NCI-H1105 (cell line): ENCODE results near the gene CCT7.
"Not testable (repeated sequence)": the region's sequence is repeated elsewhere in the genome, so short reads cannot be mapped to it uniquely, and the experiment has no call there.

Experiments used
- DNase-seq: peaks from one replicate; lab custom pipeline; 2025; lab: John Stamatoyannopoulos, UW

The CCT7 gene

DNA sequence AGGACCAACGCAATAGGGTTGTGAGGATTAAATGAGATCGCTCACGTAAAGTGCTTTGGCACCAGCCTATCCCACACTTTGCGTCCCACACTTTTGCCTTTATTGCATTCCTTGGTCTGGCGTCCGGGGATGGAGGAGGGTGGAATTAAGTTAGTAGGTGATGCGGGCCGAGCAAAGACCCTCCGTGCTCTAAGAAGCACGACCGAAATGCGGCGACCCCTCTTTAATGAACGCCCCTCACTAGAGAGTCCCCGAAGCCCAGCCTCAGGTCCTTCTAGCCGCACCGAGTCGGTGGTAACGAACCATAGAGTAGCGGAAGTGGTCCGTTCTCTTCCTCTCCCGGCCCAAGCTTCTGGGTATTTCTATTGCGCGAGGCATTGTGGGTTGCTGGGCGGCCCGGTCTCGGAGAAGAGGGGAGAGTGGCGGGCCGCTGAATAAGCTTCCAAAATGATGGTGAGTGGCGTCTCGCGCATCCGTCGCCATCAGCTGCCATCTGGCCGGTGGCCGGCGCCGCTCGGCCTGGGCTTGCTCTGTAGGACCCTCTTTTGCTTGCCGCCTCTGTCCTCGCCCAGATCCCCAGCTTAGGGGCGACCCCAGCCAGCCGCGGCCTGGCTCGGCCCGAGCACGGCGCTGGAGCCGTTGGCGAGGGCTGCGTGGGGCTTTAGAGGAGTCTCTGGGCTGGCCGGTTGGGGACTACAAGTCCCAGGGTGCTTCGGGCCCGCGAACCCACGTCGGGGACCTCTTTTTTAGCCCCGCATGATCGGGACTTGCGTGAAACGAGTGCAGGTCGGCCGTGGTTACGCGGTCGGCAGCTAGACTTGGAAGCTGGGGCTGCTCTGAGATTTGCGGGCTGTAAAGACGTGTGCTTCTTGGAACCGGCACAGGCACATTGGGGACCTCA lies at the start of gene CCT7:
Gene CCT7 (plus strand): TSS at position 377 of the 901 bp plus-strand sequence. CDS start 71 bp downstream, at position 448.
- peak; percentile 84 for DNase-seq

DNA sequence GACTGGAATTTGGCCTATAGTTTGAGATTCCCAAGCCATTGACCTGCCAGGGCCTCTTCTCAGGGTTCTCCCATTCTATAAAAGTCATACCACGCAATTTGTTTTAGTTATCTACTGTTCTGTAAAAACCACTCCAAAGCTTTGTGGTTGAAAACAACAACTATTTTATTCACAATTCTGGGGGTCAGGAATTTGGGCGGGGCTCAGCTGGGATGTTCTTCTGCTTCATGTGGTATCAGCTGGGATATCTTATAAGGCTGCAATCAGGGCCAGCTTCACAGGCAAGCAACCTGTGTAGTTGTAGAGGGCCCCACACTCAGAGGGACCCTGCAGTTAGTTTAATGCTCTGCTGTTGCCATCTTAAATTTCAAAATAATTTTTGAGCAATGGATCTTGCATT lies 48.1 kb upstream of the CCT7 start:
- no peak for DNase-seq

DNA sequence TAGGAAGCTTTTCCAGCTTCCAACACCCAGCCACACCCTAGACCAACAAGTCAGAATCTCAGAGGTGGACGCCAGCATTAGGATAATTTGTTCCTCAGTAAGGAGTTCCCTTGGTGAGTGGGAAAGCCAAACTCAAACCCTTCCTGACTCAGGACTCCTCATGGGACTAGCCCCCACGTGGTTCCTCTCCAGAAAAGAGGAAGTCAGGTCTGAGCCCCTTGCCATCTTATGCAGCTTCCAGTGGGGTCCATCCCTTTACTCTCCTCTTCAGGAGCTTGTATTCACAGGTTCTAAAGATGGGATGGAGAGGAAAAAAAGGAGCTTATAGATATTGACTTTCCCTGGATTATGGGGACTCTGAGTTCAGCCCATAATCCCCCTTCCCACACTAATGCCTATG lies 46.6 kb upstream of the CCT7 start:
- no peak for DNase-seq

DNA sequence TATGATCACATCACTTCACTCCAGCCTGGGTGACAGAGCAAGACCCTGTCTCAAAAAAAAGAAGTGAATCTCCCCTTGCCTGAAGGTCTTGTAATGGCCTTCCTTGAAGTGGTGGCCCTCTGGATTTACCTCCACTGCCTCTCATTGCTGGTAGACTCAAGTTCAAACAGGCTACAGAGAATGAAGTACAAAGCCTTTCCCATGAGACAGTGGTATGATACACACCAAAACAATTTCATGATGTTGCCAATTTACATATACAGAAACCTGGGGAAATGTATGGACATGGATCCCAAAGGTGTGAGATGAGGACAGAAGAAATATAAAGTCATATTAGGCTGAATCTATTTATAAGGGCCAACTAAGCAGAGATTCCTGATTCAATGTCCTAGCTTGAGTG lies 36.5 kb upstream of the CCT7 start:
- DNase-seq = no peak

DNA sequence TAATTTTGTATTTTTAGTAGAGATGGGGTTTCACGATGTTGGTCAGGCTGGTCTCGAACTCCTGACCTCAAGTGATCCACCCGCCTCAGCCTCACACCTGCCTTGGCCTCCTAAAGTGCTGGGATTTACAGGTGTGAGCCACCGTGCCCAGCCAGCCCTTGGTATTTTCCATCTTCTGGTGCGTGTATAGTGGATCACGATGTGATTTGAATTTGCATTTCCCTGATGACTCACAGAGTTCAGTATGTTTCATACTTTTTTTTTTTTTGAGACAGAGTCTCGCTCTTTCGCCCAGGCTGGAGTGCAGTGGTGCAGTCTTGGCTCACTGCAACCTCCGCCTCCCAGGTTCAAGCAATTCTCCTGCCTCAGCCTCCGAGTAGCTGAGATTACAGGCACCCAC lies 33.8 kb upstream of the CCT7 start:
- DNase-seq = not testable (repeated sequence)

DNA sequence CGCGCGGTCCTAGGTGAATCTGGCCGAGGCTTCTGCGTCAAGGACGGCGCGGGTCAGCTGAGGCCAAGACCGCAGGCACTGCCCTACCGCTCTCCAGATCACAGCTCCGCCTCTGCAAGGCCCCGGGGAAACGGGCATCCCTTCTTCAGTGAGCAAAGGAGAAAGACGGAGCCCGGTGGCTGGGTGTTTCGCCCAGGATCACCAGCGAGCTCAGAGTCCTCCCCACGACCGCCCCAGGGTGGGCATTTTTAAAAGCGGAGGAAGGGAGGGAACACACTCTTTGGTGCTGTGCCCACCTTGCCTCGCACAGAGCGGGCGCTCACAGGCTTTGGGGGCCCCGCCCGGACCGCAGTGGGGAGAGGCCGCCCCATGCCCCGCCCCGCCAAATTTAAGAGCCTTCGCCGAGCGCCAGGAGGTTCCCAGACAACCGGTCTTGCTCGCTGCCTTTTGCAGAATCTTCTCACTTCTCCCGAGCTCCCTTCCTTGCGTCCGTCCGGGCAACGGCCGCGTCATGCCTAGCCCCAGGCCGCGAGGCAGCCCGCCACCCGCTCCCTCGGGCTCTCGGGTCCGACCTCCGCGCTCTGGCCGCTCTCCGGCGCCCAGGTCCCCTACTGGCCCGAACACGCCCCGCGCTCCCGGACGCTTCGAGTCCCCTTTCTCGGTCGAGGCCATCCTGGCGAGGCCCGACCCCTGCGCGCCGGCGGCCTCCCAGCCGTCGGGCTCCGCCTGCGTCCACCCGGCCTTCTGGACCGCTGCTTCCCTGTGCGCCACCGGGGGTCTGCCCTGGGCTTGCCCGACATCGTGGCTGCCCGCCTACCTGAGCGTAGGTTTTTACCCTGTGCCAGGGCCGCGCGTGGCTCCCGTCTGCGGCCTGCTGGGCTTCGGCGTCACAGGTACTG lies 31.7 kb upstream of the CCT7 start, which contains the start of gene NOTO:
Gene NOTO (plus strand): TSS at position 419 of the 899 bp plus-strand sequence. CDS start 93 bp downstream, at position 512.
- no peak for DNase-seq

DNA sequence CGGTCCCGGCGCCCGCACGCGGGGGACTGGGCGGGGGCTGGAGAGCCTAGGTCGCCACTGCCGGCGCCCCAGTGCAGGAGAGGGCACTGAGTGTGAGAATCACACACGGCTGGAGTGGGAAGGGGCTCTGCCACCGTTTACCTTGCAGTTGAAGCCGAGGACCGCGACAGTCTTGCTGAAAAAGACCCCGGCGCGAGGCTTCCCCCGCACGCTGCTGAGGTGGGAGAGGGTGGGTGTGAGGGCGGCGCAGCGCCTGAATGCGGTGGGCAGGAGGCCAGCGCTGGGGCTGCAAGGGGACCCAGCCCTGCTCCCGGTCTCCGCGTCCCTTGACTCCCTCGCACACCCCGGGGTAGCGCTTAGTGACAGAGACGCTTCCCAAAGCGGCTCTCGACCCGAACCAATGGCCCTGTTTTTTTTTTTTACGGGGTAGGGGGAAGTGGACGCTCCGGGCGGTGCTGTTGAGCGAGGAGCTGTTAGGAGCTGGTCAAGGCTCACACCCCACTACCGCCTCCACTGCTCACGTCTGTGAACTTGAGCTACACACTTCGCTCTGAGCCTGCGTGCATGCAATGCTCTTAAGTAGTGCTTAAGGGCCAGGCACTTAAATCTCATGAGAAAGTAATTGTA lies 30.9 kb upstream of the CCT7 start:
- DNase-seq = no peak

DNA sequence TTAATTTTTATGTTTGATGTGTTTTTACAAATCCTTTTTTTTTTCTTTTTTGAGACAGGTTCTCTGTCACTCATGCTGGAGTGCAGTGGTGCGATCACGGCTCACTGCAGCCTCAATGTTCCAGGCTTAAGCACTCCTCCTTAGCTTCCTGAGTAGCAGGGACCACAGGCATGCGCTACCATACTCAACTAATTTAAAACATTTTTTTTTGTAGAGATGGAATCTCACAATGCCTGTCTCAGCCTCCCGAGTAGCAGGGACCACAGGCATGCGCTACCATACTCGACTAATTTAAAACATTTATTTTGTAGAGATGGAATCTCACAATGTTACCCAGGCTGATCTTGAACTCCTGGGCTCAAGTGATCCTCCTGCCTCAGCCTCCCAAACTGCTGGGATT lies 28.5 kb upstream of the CCT7 start:
- DNase-seq = no peak

DNA sequence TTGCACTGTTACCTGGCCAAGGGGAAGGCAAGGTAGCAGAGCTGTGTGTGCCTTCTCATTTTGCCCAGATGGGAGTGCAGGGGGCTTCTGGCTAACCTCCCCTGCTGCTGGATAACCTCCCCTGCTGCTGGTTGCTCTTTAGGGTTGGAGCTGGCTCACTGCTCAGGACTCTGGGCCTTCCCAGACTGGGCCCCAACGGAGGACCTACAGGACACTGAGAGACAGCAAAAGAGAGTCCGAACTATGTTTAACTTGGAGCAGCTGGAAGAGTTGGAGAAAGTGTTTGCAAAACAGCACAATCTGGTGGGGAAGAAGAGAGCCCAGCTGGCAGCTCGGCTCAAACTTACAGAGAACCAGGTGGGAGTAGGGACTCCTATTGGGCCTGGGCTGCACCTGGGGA lies 25.9 kb upstream of the CCT7 start:
- DNase-seq = no peak

DNA sequence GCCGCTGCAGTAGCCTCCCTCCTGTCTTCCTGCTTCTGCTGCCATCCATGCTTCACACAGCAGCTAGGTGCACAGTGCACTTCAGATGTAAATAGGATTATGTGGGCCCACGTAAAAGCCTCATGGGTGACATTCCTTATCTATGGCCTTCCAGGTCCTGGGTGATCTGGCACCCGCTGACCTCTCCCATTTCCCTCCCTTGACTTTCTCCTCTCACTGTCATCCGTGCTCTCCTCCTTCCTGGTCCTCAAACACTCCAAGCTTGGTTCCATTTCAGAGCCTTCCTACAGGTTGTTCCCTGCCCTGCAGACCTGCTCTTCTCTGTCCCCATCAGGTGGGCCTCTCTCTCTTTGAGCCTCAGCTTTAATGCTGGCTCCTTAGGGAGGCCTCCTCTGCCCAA lies 24.1 kb upstream of the CCT7 start:
- DNase-seq = no peak

DNA sequence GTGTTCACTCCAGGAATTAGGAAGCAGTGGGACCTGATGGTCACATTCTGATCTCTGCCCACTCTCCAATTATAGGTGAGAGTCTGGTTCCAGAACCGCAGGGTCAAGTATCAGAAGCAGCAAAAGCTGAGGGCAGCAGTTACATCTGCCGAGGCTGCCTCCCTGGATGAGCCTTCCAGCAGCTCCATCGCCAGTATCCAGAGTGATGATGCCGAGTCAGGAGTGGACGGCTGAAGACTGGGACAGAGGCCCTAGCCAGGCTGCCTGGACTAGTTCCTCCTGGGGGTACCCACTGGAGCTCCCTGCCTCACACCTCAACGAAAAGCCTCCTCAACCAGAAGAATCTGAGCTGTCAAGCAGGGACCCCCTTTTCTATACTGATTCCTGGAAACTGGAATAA lies 23.4 kb upstream of the CCT7 start:
- DNase-seq = no peak

DNA sequence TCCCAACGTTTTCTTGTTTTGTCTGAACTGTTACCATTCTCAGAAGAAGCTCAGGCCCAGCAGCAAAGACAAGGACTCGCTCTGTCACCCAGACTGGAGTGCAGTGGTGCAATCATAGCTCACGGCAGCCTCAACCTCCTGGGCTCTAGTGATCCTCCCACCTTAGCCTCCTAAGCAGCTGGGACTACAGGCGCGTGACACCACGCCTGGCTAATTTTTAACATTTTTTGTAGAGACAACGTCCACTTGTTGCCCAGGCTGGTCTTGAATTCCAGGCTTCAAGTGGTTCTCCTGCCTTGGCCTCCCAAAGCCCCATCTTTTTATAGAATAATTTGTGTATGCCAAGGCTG lies 22.0 kb upstream of the CCT7 start:
- no peak for DNase-seq

DNA sequence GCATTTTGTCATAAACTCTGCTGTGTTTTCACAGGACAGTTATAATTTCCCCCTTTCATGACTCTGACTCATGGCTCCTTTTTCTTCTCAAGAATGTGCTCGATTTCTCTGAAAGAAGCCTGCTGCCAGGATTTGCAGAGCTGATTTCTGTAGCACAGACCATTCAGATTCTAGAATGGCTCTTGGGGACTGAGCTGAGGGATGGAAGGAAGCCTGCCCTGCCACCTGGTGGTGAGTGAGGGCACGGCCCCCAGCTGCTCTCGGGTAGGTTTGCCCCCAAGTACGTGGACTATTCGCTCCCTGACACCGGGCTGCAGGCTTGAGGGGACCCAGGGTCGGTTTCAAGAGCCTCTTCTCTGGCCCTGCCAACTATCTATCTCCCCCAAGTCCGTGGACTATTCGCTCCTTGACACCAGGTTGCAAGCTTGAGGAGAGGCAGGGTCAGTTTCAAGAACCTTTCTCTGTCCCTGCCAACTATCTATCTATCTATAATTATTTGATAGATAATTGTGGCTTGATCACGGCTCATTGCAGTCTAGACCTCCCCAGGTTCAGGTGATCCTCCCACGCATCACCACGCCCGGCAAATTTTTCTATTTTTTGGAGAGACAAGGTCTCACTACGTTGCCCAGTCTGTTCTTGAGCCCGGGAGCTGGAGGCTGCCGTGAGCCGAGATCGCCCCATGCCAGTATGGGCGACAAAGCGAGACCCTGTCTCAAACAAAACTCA lies 21.5 kb upstream of the CCT7 start:
- DNase-seq = peak; percentile 52

DNA sequence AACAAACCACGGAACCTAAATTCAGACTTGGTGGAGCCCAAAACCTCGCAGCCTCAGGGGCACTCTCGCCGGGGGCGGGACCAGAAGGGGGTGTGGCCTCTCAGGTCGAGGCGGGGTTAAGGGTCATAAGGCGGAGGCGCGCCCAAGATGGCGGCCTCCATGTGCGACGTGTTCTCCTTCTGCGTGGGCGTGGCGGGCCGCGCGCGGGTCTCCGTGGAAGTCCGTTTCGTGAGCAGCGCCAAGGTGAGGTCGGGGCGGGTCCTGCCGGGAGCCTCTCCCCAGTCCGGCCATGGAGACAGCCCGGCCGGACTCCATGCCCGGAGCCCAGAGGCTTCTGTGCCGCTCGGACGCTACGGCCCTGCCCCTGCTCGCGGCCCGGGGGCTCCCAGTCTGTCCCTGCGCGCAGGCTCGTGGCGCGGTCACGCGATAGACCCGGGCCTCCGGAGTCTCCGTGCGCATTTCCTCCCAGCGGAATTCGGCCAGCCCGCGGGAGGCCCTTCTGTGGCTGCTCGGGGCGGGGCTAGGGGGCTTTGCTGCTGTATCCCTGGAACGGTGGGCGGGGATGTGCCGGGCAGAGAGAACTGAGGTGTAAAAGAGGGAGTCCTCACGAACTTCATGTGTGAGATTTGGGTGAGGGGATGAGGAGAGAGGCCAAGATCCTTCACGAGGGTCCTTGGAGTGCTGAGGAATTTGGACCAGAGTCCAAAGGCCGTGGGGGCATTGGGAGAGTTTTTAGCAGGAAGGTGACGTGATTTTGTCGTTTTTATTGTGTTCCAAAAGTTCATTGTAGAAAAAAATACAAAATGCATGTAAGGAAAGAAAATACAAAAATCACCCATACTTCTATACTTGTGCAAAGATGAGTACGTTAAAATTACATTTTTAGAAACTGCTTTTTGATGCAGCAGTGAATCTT lies 19.7 kb upstream of the CCT7 start, which contains the start of gene SMYD5:
Gene SMYD5 (plus strand): TSS at position 126 of the 916 bp plus-strand sequence. CDS start 22 bp downstream, at position 148.
- DNase-seq = peak; percentile 64

DNA sequence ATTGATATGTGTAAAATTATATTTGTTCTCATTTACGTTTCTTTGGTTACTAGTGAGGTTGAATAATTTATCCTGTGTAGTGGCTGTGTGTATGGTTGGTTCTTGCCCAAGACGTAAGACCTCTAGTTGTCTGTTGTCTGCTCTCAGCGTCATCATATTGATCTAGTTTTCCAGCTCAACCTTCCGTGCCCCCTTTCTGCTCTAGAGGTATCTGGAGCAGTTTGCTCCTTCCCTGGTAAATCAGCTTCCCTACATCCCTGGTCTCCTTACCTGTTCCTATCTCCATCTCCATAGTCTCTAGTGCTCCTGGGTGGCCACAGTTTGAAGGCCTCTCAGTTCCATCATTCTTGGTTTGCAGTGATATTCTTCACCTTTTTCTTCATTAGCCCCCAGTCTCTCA lies 18.9 kb upstream of the CCT7 start:
- DNase-seq = no peak

DNA sequence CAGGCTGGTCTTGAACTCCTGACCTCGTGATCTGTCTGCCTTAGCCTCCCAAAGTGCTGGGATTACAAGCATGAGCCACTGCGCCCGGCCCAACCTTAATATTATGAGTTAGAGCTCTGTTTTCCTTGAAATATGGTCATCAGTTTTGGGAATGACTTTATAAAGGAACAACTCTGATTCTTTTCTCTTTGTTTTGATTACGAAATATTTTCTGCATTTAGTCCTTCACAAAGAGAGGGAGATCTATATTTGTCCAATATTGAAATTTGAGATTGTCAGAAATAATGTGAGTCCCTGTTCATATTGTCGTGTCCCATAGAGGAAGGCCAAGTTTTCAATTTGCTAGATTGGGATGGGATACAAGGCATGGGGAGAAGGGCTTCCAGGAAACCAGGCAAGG lies 16.9 kb upstream of the CCT7 start:
- DNase-seq = no peak

DNA sequence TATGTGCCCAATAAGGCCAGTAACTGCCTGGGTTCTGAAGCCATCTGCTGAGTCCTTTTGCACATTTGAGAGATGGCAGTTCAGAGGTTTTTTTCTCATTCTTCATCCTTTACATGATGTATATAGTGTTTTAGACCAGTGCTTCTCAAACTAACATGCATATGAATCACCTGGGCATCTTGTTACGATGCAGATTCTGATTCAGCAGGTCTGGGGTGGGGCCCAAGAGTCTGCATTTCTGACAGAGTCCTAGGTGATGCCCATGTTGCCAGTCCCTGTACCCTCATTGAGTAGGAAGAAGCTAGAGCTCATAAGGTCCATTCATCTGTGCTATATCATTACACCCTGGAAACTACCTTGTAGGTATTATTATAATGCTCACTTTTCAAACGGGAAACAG lies 16.3 kb upstream of the CCT7 start:
- no peak for DNase-seq

DNA sequence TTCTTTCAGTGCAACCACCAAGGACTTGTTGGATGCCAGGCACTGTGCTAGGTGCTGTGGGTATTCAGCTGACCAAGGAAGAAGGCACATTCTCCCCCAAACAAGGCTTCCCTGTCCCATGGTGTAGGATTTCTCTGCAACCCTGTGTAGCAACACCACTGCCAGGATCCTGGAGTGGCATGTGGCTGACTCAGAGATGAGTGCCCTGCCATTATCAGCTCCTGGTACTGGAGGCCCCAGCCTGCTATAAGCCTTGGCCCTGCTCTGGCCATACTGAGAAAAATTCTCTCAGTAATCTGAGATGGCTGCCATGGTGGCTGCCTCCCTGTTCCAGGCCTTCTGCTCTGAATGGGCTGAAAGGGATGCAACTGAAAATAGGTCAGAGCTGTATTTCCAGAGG lies 15.8 kb upstream of the CCT7 start:
- no peak for DNase-seq

DNA sequence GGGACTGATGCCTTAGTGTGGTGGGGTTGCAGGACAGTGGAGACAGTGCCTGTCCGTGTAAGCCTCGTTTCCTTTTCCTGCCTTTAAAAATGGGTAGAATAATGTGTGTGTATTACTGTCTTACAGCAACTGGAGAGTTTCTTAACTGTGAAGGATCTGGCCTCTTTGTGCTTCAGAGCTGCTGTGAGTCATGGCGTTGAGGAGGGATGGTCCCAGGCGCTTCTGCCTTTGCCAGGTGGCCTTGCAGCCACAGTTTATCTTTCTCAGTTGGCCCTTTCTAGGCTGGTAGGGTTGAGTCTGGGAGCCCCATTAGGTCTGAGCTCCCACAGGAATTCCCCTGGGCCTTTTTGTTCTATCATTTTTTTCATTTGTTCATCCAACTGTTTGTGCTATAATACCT lies 10.3 kb upstream of the CCT7 start:
- DNase-seq = no peak

DNA sequence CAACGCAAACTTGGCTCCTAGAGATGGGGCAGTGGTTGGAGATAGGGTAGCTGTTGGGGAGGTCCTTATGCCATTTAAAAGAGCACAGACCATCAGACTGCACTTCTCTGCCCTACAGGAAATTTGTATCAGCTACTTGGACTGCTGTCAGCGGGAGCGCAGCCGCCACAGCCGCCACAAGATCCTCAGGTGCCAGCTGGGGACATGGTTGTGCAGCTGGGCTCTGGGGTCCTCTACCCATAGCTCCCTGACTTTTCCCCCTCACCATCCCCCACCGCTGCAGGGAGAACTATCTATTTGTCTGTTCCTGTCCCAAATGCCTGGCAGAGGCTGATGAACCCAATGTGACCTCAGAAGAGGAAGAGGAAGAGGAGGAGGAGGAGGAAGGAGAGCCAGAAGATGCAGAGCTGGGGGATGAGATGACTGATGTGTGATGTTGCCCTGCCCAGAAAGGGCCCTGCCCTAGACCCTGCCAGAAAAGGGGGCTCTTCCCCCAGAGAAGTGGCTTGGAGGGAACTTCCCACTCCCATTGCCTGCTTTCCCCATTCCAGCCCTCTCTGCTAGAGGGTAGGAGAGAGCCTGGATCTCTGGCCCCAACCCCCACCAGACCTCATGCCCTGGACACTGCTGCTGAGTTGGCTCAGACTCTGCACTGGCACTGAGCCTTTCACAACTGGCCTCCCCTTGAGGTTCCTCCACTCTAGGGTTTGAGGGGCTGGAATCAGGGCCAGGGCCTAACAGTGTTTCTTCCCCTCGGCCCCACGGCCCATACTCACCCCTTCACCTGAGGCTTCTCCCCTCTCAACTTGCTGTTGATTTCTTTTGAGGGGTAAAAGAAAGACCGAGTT lies 8.4 kb upstream of the CCT7 start:
- no peak for DNase-seq
